Gastroesophageal sphincter (tissue), 4 donors: Measurements from ENCODE around the gene LRRK2. TPM values are rescaled to one million over a fixed set of nuclear protein-coding genes. Genes with fewer than 3 reads are reported as not detected.

Source experiments
- ATAC-seq: fragments of 150-250 bp; one replicate; pipeline ENCODE4 v1.9.1; 2016; ENCODE audit warnings: mild to moderate bottlenecking, moderate library complexity
- H3K27ac ChIP-seq, 4 donors: fragments of 200-600 bp; sonication (generic) in 3 of 4; 1 replicate in 3 of 4; 2 replicates in 1 of 4; pipeline ENCODE4 v1.5.1; 2016 to 2019
- H3K27me3 ChIP-seq: fragments of 200-600 bp; sonication (generic); one replicate; pipeline ENCODE4 v1.5.1; 2019
- H3K36me3 ChIP-seq, 2 donors: fragments of 200-600 bp; sonication (generic); one replicate each; pipeline ENCODE4 v1.5.1; 2019; ENCODE audit warnings: control low read depth in 1 of 2
- H3K4me1 ChIP-seq, 3 donors: fragments of 200-600 bp; sonication (generic); 1 replicate in 2 of 3; 2 replicates in 1 of 3; pipeline ENCODE4 v1.5.1; 2016 to 2019; ENCODE audit warnings: control low read depth in 2 of 3
- H3K4me3 ChIP-seq, 2 donors: fragments of 200-600 bp; sonication (generic); one replicate each; pipeline ENCODE4 v1.5.1; 2019; ENCODE audit warnings: mild to moderate bottlenecking in 1 of 2, moderate library complexity in 1 of 2
- H3K9me3 ChIP-seq, 3 donors: fragments of 200-600 bp; sonication (generic); one replicate each; pipeline ENCODE4 v1.5.1; 2017 to 2019; ENCODE audit warnings: control low read depth in 2 of 3
- CTCF ChIP-seq, 4 experiments: fragments of 200-600 bp in 2 of 4; fragments of 450-650 bp in 2 of 4; sonication (generic) in 1 of 4; IDR thresholded peaks; one replicate each; pipeline ENCODE4 v1.5.1; 2017 to 2019; ENCODE audit warnings: antibody characterized with exemption in 4 of 4, mild to moderate bottlenecking in 2 of 4, moderate library complexity in 2 of 4
- EP300 ChIP-seq: sonication (generic); formaldehyde crosslinking; IDR thresholded peaks from one replicate; pipeline ENCODE4 v1.6.1; 2017; ENCODE audit warnings: antibody characterized with exemption, mild to moderate bottlenecking
- POLR2A ChIP-seq, 2 donors: fragments of 450-650 bp; IDR thresholded peaks; one replicate each; pipeline ENCODE4 v1.6.1; 2017; ENCODE audit warnings: antibody characterized with exemption in 2 of 2, mild to moderate bottlenecking in 2 of 2, moderate library complexity in 1 of 2
- POLR2AphosphoS5 ChIP-seq: sonication (generic); formaldehyde crosslinking; IDR thresholded peaks from one replicate; pipeline ENCODE4 v1.6.1; 2017; ENCODE audit warnings: antibody characterized with exemption
- WGBS, 2 donors: methylation state at CpG; one replicate each; pipeline ENCODE4 v1.1.5; 2018; ENCODE audit warnings: low coverage in 1 of 2; 5-methylcytosine and 5-hydroxymethylcytosine counted together
- total RNA-seq, 4 donors: library from RNA; depleted of rRNA; stranded (reverse); fragments of >200 nt; gene quantifications; one replicate each; pipeline ENCODE4 v1.1.0, GENCODE V29; 2016

Gene LRRK2
- total RNA-seq, 4 donors from 2014 or later: 22.7 to 35.2 (median 29.3) TPM

GRCh38 chr12:40342010-40342409 is 117.2 kb downstream of the LRRK2 start:
- Histone ChIP-seq H3K4me3 (no peak overlapping the region), H3K27me3 (no peaks in the 10 kb centered on the region), H3K4me1 (peaks cover 3 to 50% (median 5%) of the 10 kb centered on the region in 3 donors), H3K27ac (peak overlapping the region in 1 of 4 donors; percentile 39), H3K36me3 (peaks cover 0 to 9% of the 10 kb centered on the region in 2 donors), H3K9me3 (no peaks in the 10 kb centered on the region)
- peak; percentile 13 for ATAC-seq
- 73 to 80% methylated on average over 1 to 2 of the region's 2 CpGs for WGBS, 2 donors
- TF ChIP-seq POLR2A (IDR thresholded peaks at IDR 0.05): no peak
- TF ChIP-seq CTCF (IDR thresholded peaks at IDR 0.05): no peak
- no peak for TF ChIP-seq EP300
- no peak for TF ChIP-seq POLR2AphosphoS5

GRCh38 chr12:40343124-40343523 is 118.3 kb downstream of the LRRK2 start:
- peaks cover 0 to 9% of the 10 kb centered on the region in 2 donors for H3K36me3 ChIP-seq
- no peak overlapping the region for H3K27ac ChIP-seq
- 65 to 77% methylated on average over 4 of the region's 4 CpGs for WGBS, 2 donors
- H3K27me3 ChIP-seq: no peaks in the 10 kb centered on the region
- no peak overlapping the region for H3K4me3 ChIP-seq
- H3K9me3 ChIP-seq: no peaks in the 10 kb centered on the region
- TF ChIP-seq CTCF (IDR thresholded peaks at IDR 0.05): no peak
- TF ChIP-seq POLR2A (IDR thresholded peaks at IDR 0.05): no peak
- no peak for TF ChIP-seq EP300
- TF ChIP-seq POLR2AphosphoS5: no peak
- H3K4me1 ChIP-seq: peaks cover 0 to 39% (median 5%) of the 10 kb centered on the region in 3 donors
- ATAC-seq: no peak

- H3K36me3 ChIP-seq: peaks cover 0 to 13% of the 10 kb centered on the region in 2 donors
- peaks cover 0 to 27% (median 5%) of the 10 kb centered on the region in 3 donors for H3K4me1 ChIP-seq
- ATAC-seq: no peak
- H3K9me3 ChIP-seq: no peaks in the 10 kb centered on the region
- no peaks in the 10 kb centered on the region for H3K27me3 ChIP-seq
- no peak overlapping the region for H3K4me3 ChIP-seq
- 20 to 47% methylated on average over 1 of the region's 1 CpG for WGBS, 2 donors
- TF ChIP-seq EP300 (no peak), POLR2A (IDR thresholded peaks at IDR 0.05) (no peak), POLR2AphosphoS5 (no peak), CTCF (IDR thresholded peaks at IDR 0.05) (no peak)
- no peak overlapping the region for H3K27ac ChIP-seq
Measured at GRCh38 chr12:40344312-40344711, 119.5 kb downstream of the LRRK2 start.

- H3K36me3 ChIP-seq: peaks cover 0 to 50% of the 10 kb centered on the region in 2 donors
- TF ChIP-seq EP300: no peak
- TF ChIP-seq CTCF (IDR thresholded peaks at IDR 0.05): no peak
- no peak for TF ChIP-seq POLR2A (IDR thresholded peaks at IDR 0.05)
- no peak for TF ChIP-seq POLR2AphosphoS5
Measured at GRCh38 chr12:40351976-40352375, 127.2 kb downstream of the LRRK2 start.

GRCh38 chr12:40375076-40375475 is 150.3 kb downstream of the LRRK2 start:
- WGBS, 2 donors: 73 to 79% methylated on average over 6 of the region's 6 CpGs
- ATAC-seq: no peak

More at GRCh38 chr12:40351976-40352375, 127.2 kb downstream of the LRRK2 start:
- peaks cover 0 to 13% (median 3%) of the 10 kb centered on the region in 3 donors for H3K4me1 ChIP-seq
- 60 to 86% methylated on average over 1 of the region's 1 CpG for WGBS, 2 donors
- no peaks in the 10 kb centered on the region for H3K9me3 ChIP-seq
- peak overlapping the region in 1 of 4 donors; percentile 25 for H3K27ac ChIP-seq
- no peak for ATAC-seq
- H3K27me3 ChIP-seq: no peaks in the 10 kb centered on the region
- H3K4me3 ChIP-seq: no peak overlapping the region

More at GRCh38 chr12:40375076-40375475, 150.3 kb downstream of the LRRK2 start:
- TF ChIP-seq POLR2AphosphoS5 (no peak), CTCF (IDR thresholded peaks at IDR 0.05) (no peak), EP300 (no peak), POLR2A (IDR thresholded peaks at IDR 0.05) (no peak)
- no peaks in the 10 kb centered on the region for H3K27me3 ChIP-seq
- H3K4me1 ChIP-seq: no peaks in the 10 kb centered on the region
- no peak overlapping the region for H3K4me3 ChIP-seq
- H3K36me3 ChIP-seq: no peaks in the 10 kb centered on the region
- peaks cover 0 to 9% (median 0%) of the 10 kb centered on the region in 3 donors for H3K9me3 ChIP-seq
- H3K27ac ChIP-seq: no peak overlapping the region
